A549 (cell line): ENCODE data around the gene C19orf12. TPM values are rescaled to one million over a fixed set of nuclear protein-coding genes. Genes with fewer than 3 reads are reported as not detected.

ENCODE experiments used
- ATAC-seq, 2 experiments: fragments of 200-7000 bp in 1 of 2; fragments of >200 bp in 1 of 2; cut with Nextera tagmentation in 1 of 2; cut with Tn5 transposase in 1 of 2; 3 replicates each; pipeline versions ENCODE4 v1.8.0 to v1.9.1; 2018 to 2020; ENCODE audit warnings: mild to moderate bottlenecking in 1 of 2, moderate library complexity in 1 of 2
- CTCF ChIA-PET: fragments of 300-600 bp; sonication (Branson Sonifier 250); formaldehyde crosslinking; extraction: SDS; loops from one replicate; lab custom pipeline; 2021; ENCODE audit warnings: antibody characterized with exemption, inconsistent platforms; lab: Yijun Ruan, JAX
- POLR2A ChIA-PET: fragments of 350-600 bp; formaldehyde crosslinking; extraction: SDS; loops from one replicate; lab custom pipeline; 2021; ENCODE audit warnings: antibody characterized with exemption, inconsistent platforms; lab: Yijun Ruan, JAX
- DNase-seq, 2 experiments: peaks; one replicate each; pipeline versions ENCODE4 v3.0.0 to v3.0.0-alpha.2; 2011 to 2016; ENCODE audit warnings: low read depth in 1 of 2, low spot score in 1 of 2
- FAIRE-seq: peaks from 2 replicates; lab custom pipeline; 2011; peaks lifted over from hg19 to GRCh38; lab: Jason Lieb, UNC
- H3K27ac ChIP-seq, 2 experiments: fragments of >200 bp; sonication (Bioruptor Twin); formaldehyde crosslinking; 3 replicates each; pipeline ENCODE4 v1.5.1; 2016 to 2017
- H3K4me1 ChIP-seq: fragments of >200 bp; sonication (Bioruptor Twin); formaldehyde crosslinking; 3 replicates; pipeline ENCODE4 v1.6.1; 2016
- H3K4me2 ChIP-seq: fragments of >200 bp; sonication (Bioruptor Twin); formaldehyde crosslinking; 3 replicates; pipeline ENCODE4 v1.6.1; 2016
- H3K4me3 ChIP-seq: fragments of >200 bp; sonication (Bioruptor Twin); formaldehyde crosslinking; 3 replicates; pipeline ENCODE4 v1.5.1; 2016
- H3K9me3 ChIP-seq: fragments of >200 bp; sonication (Bioruptor Twin); formaldehyde crosslinking; 3 replicates; pipeline ENCODE4 v1.6.1; 2016
- ATOH8 ChIP-seq: fragments of 250-450 bp; sonication (Bioruptor Pico); IDR thresholded peaks from 2 replicates; pipeline ENCODE4 v1.5.0; 2020; ENCODE audit warnings: low read depth, mild to moderate bottlenecking, moderate library complexity
- BHLHE40 ChIP-seq: IDR thresholded peaks from 2 replicates; pipeline ENCODE4 v1.6.1; 2012; ENCODE audit warnings: low read depth, low read length, inconsistent platforms
- CEBPB ChIP-seq, 2 experiments: fragments of >200 bp in 1 of 2; sonication (Bioruptor Twin) in 1 of 2; formaldehyde crosslinking in 1 of 2; IDR thresholded peaks; 2 replicates each; pipeline ENCODE4 v1.6.1; 2012 to 2016
- EHF ChIP-seq: fragments of 250-450 bp; sonication (Bioruptor Pico); IDR thresholded peaks from 2 replicates; pipeline ENCODE4 v1.5.0; 2020; ENCODE audit warnings: mild to moderate bottlenecking
- EP300 ChIP-seq, 2 experiments: fragments of >200 bp; sonication (Bioruptor Twin); formaldehyde crosslinking; IDR thresholded peaks; 2 replicates in 1 of 2; 3 replicates in 1 of 2; pipeline ENCODE4 v1.6.1; 2016 to 2017
- ESRRA ChIP-seq: fragments of 150-350 bp; IDR thresholded peaks from 2 replicates; pipeline ENCODE4 v1.6.1; 2014; ENCODE audit warnings: mild to moderate bottlenecking, low read length, borderline replicate concordance
- FOSB ChIP-seq: fragments of 250-450 bp; sonication (Bioruptor Pico); IDR thresholded peaks from 2 replicates; pipeline ENCODE4 v1.5.0; 2020; ENCODE audit warnings: mild to moderate bottlenecking, moderate library complexity
- HEYL ChIP-seq: fragments of 250-450 bp; sonication (Bioruptor Pico); IDR thresholded peaks from 2 replicates; pipeline ENCODE4 v1.8.0; 2021; ENCODE audit warnings: mild to moderate bottlenecking, moderate library complexity
- JUN ChIP-seq, 2 experiments: fragments of >200 bp; sonication (Bioruptor Twin); formaldehyde crosslinking; IDR thresholded peaks; 2 replicates in 1 of 2; 3 replicates in 1 of 2; pipeline ENCODE4 v1.6.1; 2016 to 2017
- MAZ ChIP-seq: fragments of 150-350 bp; IDR thresholded peaks from 2 replicates; pipeline ENCODE4 v1.6.1; 2014; ENCODE audit warnings: antibody characterized with exemption, low read depth, low read length, borderline replicate concordance
- NFE2L2 ChIP-seq: fragments of 150-350 bp; conservative IDR thresholded peaks from 2 replicates; pipeline ENCODE4 v1.6.1; 2014; ENCODE audit warnings: low read length
- PHF8 ChIP-seq: fragments of 200-600 bp; sonication (generic); IDR thresholded peaks from 2 replicates; pipeline ENCODE4 v1.6.1; 2016; ENCODE audit warnings: low read depth, mild to moderate bottlenecking, antibody characterized with exemption, moderate library complexity, borderline replicate concordance
- POLR2A ChIP-seq: IDR thresholded peaks from 2 replicates; pipeline ENCODE4 v1.6.1; 2012; ENCODE audit warnings: mild to moderate bottlenecking, low read length
- POLR2AphosphoS2 ChIP-seq: conservative IDR thresholded peaks from 2 replicates; pipeline ENCODE4 v1.6.1; 2012; ENCODE audit warnings: low read length, improper control_type of control experiment, inconsistent platforms
- RCOR1 ChIP-seq: fragments of 150-350 bp; IDR thresholded peaks from 2 replicates; pipeline ENCODE4 v1.6.1; 2014; ENCODE audit warnings: antibody characterized with exemption, low read length, low read depth
- RNF2 ChIP-seq: fragments of 200-600 bp; sonication (generic); IDR thresholded peaks from 2 replicates; pipeline ENCODE4 v1.6.1; 2016; ENCODE audit warnings: low read depth, mild to moderate bottlenecking, antibody characterized with exemption, moderate library complexity, borderline replicate concordance
- TFCP2L1 ChIP-seq: fragments of 250-450 bp; sonication (Bioruptor Pico); IDR thresholded peaks from 2 replicates; pipeline ENCODE4 v1.5.0; 2021; ENCODE audit warnings: mild to moderate bottlenecking
- ZC3H11A ChIP-seq: fragments of 450-650 bp; IDR thresholded peaks from 2 replicates; pipeline ENCODE4 v1.6.1; 2014; ENCODE audit warnings: antibody characterized with exemption, mild to moderate bottlenecking
- ZNF302 ChIP-seq: fragments of 250-450 bp; sonication (Bioruptor Pico); IDR thresholded peaks from 2 replicates; pipeline ENCODE4 v1.9.0; 2021; ENCODE audit warnings: inconsistent platforms, mild to moderate bottlenecking, moderate library complexity
- WGBS: methylation state at CpG from one replicate; pipeline ENCODE4 v1.1.6; 2017; ENCODE audit errors: missing lambda C conversion rate; 5-methylcytosine and 5-hydroxymethylcytosine counted together
- polyA plus RNA-seq, 4 experiments: library from polyadenylated mRNA; depleted of rRNA in 3 of 4; stranded (reverse); fragments of >200 nt; fragmentation: RNase III in 1 of 4; extraction: RNeasy Plus Mini Kit Qiagen cat#74134 plus additional on column Dnase treatment in 1 of 4; gene quantifications; 2 replicates in 3 of 4; 3 replicates in 1 of 4; pipeline ENCODE4 v1.2.3, GENCODE V29; 2011 to 2017
- TF ChIP-seq, protein P1 (sequence below): IDR thresholded peaks from 2 replicates; pipeline ENCODE4 v1.6.1; 2012
- TF ChIP-seq, protein P2 (sequence below): fragments of 150-350 bp; IDR thresholded peaks from 2 replicates; pipeline ENCODE4 v1.6.1; 2014; ENCODE audit warnings: low read depth, mild to moderate bottlenecking, low read length
- TF ChIP-seq, protein P3 (sequence below): fragments of 250-450 bp; sonication (Bioruptor Pico); IDR thresholded peaks from 2 replicates; pipeline ENCODE4 v1.5.0; 2021; ENCODE audit warnings: mild to moderate bottlenecking, moderate library complexity, borderline replicate concordance
- TF ChIP-seq, protein P4 (sequence below): fragments of >200 bp; sonication (Bioruptor Twin); formaldehyde crosslinking; IDR thresholded peaks from 3 replicates; pipeline ENCODE4 v1.5.1; 2016

The C19orf12 gene
- polyA plus RNA-seq, 2 of the 4 experiments (the other 2 are of a cell fraction): 34.3 to 35.2 TPM

- FAIRE-seq (no peak), ATAC-seq (no peak)
- POLR2A ChIA-PET: no interaction called here
These were observed 40.5 kb downstream of the C19orf12 start for GRCh38 chr19:29674374-29675119.

DNA sequence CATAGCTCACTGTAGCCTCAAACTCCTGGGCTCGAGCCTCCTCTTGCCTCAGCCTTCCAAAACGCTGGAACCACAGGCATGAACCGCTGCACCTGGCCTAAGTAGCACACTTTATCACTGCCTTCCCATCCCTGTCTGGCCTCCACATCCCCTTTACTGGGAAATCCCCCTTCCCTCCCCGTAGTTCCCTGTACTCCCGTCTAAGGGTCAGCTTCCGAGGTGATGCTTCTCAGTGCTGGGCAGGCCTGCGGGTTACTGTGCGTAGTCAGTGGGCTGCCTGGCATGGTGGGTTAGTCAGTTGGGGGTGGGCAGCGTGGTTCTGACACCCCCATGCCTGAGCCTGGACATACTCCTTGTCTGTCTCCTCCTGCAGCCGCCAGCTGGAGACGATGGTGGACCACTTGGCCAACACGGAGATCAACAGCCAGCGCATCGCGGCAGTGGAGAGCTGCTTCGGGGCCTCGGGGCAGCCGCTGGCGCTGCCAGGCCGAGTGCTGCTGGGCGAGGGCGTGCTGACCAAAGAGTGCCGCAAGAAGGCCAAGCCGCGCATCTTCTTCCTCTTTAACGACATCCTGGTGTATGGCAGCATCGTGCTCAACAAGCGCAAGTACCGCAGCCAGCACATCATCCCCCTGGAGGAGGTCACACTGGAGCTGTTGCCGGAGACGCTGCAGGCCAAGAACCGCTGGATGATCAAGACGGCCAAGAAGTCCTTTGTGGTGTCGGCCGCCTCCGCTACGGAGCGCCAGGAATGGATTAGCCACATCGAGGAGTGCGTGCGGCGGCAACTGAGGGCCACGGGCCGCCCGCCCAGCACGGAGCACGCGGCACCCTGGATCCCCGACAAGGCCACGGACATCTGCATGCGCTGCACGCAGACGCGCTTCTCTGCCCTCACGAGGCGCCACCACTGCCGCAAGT lies 41.4 kb downstream of the C19orf12 start:
- DNase-seq (no peak), FAIRE-seq (no peak), ATAC-seq (no peak)
- Histone ChIP-seq H3K4me3 (no peak overlapping the region), H3K9me3 (no peaks in the 10 kb centered on the region), H3K4me2 (no peak overlapping the region), H3K27ac (no peak overlapping the region), H3K4me1 (peaks cover under 1% of the 10 kb centered on the region; the same call in 1 of the 3 replicates)
- no peak for TF ChIP-seq POLR2AphosphoS2
- TF ChIP-seq, protein P1, sequence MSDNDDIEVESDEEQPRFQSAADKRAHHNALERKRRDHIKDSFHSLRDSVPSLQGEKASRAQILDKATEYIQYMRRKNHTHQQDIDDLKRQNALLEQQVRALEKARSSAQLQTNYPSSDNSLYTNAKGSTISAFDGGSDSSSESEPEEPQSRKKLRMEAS: no peak
- TF ChIP-seq POLR2A: no peak; the same call in 1 of the 2 replicates
- TF ChIP-seq, protein P2, sequence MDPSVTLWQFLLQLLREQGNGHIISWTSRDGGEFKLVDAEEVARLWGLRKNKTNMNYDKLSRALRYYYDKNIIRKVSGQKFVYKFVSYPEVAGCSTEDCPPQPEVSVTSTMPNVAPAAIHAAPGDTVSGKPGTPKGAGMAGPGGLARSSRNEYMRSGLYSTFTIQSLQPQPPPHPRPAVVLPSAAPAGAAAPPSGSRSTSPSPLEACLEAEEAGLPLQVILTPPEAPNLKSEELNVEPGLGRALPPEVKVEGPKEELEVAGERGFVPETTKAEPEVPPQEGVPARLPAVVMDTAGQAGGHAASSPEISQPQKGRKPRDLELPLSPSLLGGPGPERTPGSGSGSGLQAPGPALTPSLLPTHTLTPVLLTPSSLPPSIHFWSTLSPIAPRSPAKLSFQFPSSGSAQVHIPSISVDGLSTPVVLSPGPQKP: no peak
- TF ChIP-seq, protein P3, sequence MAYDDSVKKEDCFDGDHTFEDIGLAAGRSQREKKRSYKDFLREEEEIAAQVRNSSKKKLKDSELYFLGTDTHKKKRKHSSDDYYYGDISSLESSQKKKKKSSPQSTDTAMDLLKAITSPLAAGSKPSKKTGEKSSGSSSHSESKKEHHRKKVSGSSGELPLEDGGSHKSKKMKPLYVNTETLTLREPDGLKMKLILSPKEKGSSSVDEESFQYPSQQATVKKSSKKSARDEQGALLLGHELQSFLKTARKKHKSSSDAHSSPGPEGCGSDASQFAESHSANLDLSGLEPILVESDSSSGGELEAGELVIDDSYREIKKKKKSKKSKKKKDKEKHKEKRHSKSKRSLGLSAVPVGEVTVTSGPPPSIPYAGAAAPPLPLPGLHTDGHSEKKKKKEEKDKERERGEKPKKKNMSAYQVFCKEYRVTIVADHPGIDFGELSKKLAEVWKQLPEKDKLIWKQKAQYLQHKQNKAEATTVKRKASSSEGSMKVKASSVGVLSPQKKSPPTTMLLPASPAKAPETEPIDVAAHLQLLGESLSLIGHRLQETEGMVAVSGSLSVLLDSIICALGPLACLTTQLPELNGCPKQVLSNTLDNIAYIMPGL (CRISPR knock-in tag): no peak
- WGBS: 91% methylated on average over 57 of the region's 57 CpGs
- ChIA-PET POLR2A (no interaction called here), CTCF (interaction anchor here (1.0 to 9.4 kb wide), 8 partner anchors 8 to 62 kb away, joined by 3 to 78 read pairs (median 8); no protein-coding TSS in a partner anchor)

More at GRCh38 chr19:29674374-29675119, 40.5 kb downstream of the C19orf12 start:
- no peak overlapping the region for H3K27ac ChIP-seq
- TF ChIP-seq RNF2: no peak
- TF ChIP-seq BHLHE40: no peak
- no peak for TF ChIP-seq HEYL (CRISPR knock-in tag)
- no peak for TF ChIP-seq JUN (IDR thresholded peaks at IDR 0.05)
- TF ChIP-seq ATOH8 (CRISPR knock-in tag): no peak
- no peak for TF ChIP-seq ZC3H11A
- no peak for TF ChIP-seq FOSB
- TF ChIP-seq PHF8: no peak
- TF ChIP-seq ESRRA: no peak
- no peak for TF ChIP-seq NFE2L2
- no peak for TF ChIP-seq EP300 (IDR thresholded peaks at IDR 0.05)
- no peak for TF ChIP-seq TFCP2L1 (CRISPR knock-in tag)
- TF ChIP-seq POLR2A: no peak
- TF ChIP-seq ZNF302: no peak
- TF ChIP-seq MAZ: no peak
- TF ChIP-seq EHF (CRISPR knock-in tag): no peak
- no peak for TF ChIP-seq CEBPB (IDR thresholded peaks at IDR 0.05)
- no peak for TF ChIP-seq RCOR1
- TF ChIP-seq, protein P4, sequence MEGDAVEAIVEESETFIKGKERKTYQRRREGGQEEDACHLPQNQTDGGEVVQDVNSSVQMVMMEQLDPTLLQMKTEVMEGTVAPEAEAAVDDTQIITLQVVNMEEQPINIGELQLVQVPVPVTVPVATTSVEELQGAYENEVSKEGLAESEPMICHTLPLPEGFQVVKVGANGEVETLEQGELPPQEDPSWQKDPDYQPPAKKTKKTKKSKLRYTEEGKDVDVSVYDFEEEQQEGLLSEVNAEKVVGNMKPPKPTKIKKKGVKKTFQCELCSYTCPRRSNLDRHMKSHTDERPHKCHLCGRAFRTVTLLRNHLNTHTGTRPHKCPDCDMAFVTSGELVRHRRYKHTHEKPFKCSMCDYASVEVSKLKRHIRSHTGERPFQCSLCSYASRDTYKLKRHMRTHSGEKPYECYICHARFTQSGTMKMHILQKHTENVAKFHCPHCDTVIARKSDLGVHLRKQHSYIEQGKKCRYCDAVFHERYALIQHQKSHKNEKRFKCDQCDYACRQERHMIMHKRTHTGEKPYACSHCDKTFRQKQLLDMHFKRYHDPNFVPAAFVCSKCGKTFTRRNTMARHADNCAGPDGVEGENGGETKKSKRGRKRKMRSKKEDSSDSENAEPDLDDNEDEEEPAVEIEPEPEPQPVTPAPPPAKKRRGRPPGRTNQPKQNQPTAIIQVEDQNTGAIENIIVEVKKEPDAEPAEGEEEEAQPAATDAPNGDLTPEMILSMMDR: no peak
- DNase-seq: no peak
- no peak overlapping the region for H3K4me2 ChIP-seq
- 91% methylated on average over 34 of the region's 34 CpGs for WGBS
- no peaks in the 10 kb centered on the region for H3K9me3 ChIP-seq
- CTCF ChIA-PET: interaction anchor here (0.7 to 9.4 kb wide), 4 partner anchors 20 to 63 kb away, joined by 3 to 78 read pairs (median 6); no protein-coding TSS in a partner anchor
- no peak overlapping the region for H3K4me3 ChIP-seq
- H3K4me1 ChIP-seq: no peaks in the 10 kb centered on the region; the same call in 2 of the 3 replicates
